GM23248 (cell line): ENCODE results near the gene NFAT5.

Experiments used
- EZH2 ChIP-seq: fragments of 200-600 bp; sonication (generic); IDR thresholded peaks from 2 replicates; pipeline ENCODE4 v1.6.1; 2018; ENCODE audit warnings: antibody characterized with exemption, mild to moderate bottlenecking; ENCODE audit not compliant: insufficient read depth, poor library complexity, severe bottlenecking
- EZH2phosphoT487 ChIP-seq: fragments of 200-600 bp; sonication (generic); IDR thresholded peaks from 2 replicates; pipeline ENCODE4 v1.6.1; 2018; ENCODE audit warnings: antibody characterized with exemption, moderate library complexity, mild to moderate bottlenecking, low read depth; ENCODE audit not compliant: insufficient read depth

- TF ChIP-seq EZH2, result no peak
- no peak for TF ChIP-seq EZH2phosphoT487
Measured at GRCh38 chr16:69593751-69594255, 28.0 kb downstream of the NFAT5 start.
